Lung (tissue), 12 donors: ENCODE results near the gene KLK10. TPM values are rescaled to one million over a fixed set of nuclear protein-coding genes. Genes with fewer than 3 reads are reported as not detected.

Source experiments
- ATAC-seq: fragments of 200-7000 bp; cut with Tn5 transposase; one replicate; pipeline ENCODE4 v1.9.1; 2020; ENCODE audit warnings: moderate number of reproducible peaks; ENCODE audit not compliant: insufficient read depth, low FRiP score
- DNase-seq, 3 donors: peaks; one replicate each; pipeline ENCODE4 v3.0.0-alpha.2; 2013 to 2017
- H3K27ac ChIP-seq, 2 donors: one replicate each; pipeline ENCODE4 v1.5.1; 2013; ENCODE audit warnings: mild to moderate bottlenecking in 2 of 2, moderate library complexity in 2 of 2, control low read depth in 1 of 2, inconsistent platforms in 1 of 2, low read depth in 1 of 2, low read length in 1 of 2
- H3K27me3 ChIP-seq, 3 donors: one replicate each; pipeline ENCODE4 v1.5.1; 2013; ENCODE audit warnings: low read length in 2 of 3; ENCODE audit not compliant: control insufficient read depth in 3 of 3, insufficient read depth in 3 of 3
- H3K36me3 ChIP-seq, 4 donors: one replicate each; pipeline ENCODE4 v1.5.1; 2013; ENCODE audit warnings: low read length in 4 of 4, mild to moderate bottlenecking in 1 of 4, moderate library complexity in 1 of 4; ENCODE audit not compliant: control insufficient read depth in 4 of 4, insufficient read depth in 4 of 4
- H3K4me1 ChIP-seq, 5 donors: one replicate each; pipeline ENCODE4 v1.5.1; 2013; ENCODE audit warnings: low read length in 5 of 5, mild to moderate bottlenecking in 2 of 5, moderate library complexity in 1 of 5; ENCODE audit not compliant: control insufficient read depth in 5 of 5, insufficient read depth in 5 of 5
- H3K4me3 ChIP-seq: one replicate; pipeline ENCODE4 v1.5.1; 2013; ENCODE audit warnings: mild to moderate bottlenecking, control low read depth, moderate library complexity
- H3K9ac ChIP-seq, 2 donors: one replicate each; pipeline ENCODE4 v1.5.1; 2013; ENCODE audit warnings: low read length in 2 of 2, control low read depth in 1 of 2; ENCODE audit not compliant: insufficient read depth in 1 of 2
- H3K9me3 ChIP-seq, 4 donors: one replicate each; pipeline ENCODE4 v1.5.1; 2013; ENCODE audit warnings: low read length in 3 of 4, mild to moderate bottlenecking in 1 of 4, moderate library complexity in 1 of 4; ENCODE audit not compliant: control insufficient read depth in 4 of 4, insufficient read depth in 3 of 4
- WGBS, 2 donors: extraction: QIAGEN DNeasy Blood & Tissue Kit; methylation state at CpG; one replicate each; pipeline ENCODE4 v1.1.7; 2013; 5-methylcytosine and 5-hydroxymethylcytosine counted together
- polyA plus RNA-seq, 2 donors: library from polyadenylated mRNA; stranded (reverse); fragments of 200-250 nt; gene quantifications; one replicate each; pipeline ENCODE4 v1.2.1, GENCODE V29; 2013
- total RNA-seq, 2 donors: library from RNA; depleted of rRNA in 1 of 2; stranded (reverse); fragments of >200 nt in 1 of 2; gene quantifications; one replicate each; pipeline ENCODE4 v1.2.1, GENCODE V29; 2014 to 2021
- TF ChIP-seq, protein P1 (sequence below): IDR thresholded peaks from 2 replicates; pipeline ENCODE4 v1.5.1; 2012; ENCODE audit warnings: mild to moderate bottlenecking; ENCODE audit errors: control extremely low read depth, extremely low read depth
- donor health status: control.
- donor health status: control.
- donor health status: Bipolar disorder and iron deficiency.
- donor health status: healthy.
- donor health status: DM: yes; HTN: yes; CAD: no.

The KLK10 gene
- total and polyA plus RNA-seq, 4 donors = 9.8 to 34.2 (median 19.9) TPM

DNA sequence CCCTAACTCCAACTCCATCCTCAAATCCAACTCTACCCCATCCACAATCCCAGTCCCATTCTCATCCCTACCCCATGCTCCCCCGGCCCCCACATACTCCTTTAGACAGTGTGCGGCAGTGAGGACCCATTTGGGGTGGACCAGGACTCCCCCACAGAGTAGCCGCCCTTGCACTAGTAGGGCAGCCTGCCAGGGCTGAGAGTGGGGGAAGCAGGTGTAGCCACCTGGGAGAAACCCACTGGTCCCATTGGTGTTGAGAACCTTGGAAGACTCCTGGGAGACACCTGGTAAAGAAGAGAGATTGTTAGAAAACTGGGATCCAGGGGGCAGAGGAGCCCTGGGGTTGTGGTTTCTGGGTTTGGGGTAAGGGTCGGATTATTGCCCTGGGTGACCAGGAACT lies 40.8 kb upstream of the KLK10 start:
- no peak for ATAC-seq

DNA sequence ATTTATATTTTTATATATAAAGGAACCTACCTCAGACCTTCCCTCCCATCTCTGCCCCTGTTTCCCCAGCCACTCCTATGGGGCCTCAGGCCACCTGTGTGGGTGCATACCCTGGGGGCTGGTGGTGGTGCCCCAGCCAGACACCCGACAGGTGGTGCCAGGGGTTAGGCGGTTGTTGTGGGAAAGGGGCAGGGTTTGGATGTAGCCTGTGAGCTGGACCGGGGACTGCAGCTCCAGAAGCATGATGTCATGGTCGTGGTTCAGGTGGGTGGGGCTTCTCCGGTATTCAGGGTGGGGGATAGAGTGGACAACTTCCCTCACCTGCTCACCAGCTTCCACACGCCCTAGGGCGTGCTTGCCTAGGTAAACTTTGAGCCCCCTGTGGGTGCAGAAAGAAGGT lies 40.2 kb upstream of the KLK10 start:
- 80 to 81% methylated on average over 7 of the region's 7 CpGs for WGBS, 2 donors
- Histone ChIP-seq H3K27me3 (no peaks in the 10 kb centered on the region), H3K9me3 (peaks cover 0 to 6% (median 0%) of the 10 kb centered on the region in 4 donors), H3K9ac (no peak overlapping the region), H3K27ac (no peak overlapping the region), H3K36me3 (no peaks in the 10 kb centered on the region), H3K4me1 (no peaks in the 10 kb centered on the region), H3K4me3 (no peak overlapping the region)
- DNase-seq (no peak), ATAC-seq (no peak)
- TF ChIP-seq, protein P1, sequence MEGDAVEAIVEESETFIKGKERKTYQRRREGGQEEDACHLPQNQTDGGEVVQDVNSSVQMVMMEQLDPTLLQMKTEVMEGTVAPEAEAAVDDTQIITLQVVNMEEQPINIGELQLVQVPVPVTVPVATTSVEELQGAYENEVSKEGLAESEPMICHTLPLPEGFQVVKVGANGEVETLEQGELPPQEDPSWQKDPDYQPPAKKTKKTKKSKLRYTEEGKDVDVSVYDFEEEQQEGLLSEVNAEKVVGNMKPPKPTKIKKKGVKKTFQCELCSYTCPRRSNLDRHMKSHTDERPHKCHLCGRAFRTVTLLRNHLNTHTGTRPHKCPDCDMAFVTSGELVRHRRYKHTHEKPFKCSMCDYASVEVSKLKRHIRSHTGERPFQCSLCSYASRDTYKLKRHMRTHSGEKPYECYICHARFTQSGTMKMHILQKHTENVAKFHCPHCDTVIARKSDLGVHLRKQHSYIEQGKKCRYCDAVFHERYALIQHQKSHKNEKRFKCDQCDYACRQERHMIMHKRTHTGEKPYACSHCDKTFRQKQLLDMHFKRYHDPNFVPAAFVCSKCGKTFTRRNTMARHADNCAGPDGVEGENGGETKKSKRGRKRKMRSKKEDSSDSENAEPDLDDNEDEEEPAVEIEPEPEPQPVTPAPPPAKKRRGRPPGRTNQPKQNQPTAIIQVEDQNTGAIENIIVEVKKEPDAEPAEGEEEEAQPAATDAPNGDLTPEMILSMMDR = no peak

More for the DNA sequence above, 40.8 kb upstream of the KLK10 start:
- Histone ChIP-seq H3K4me1 (peaks cover 0 to 1% (median 0%) of the 10 kb centered on the region in 5 donors), H3K36me3 (no peaks in the 10 kb centered on the region), H3K9me3 (peaks cover 0 to 7% (median 0%) of the 10 kb centered on the region in 4 donors), H3K4me3 (no peak overlapping the region), H3K9ac (no peak overlapping the region), H3K27me3 (peaks cover 0 to 4% (median 0%) of the 10 kb centered on the region in 3 donors), H3K27ac (no peak overlapping the region)
- TF ChIP-seq, protein P1 = no peak
- 65 to 80% methylated on average over 4 of the region's 4 CpGs for WGBS, 2 donors
- no peak for DNase-seq

DNA sequence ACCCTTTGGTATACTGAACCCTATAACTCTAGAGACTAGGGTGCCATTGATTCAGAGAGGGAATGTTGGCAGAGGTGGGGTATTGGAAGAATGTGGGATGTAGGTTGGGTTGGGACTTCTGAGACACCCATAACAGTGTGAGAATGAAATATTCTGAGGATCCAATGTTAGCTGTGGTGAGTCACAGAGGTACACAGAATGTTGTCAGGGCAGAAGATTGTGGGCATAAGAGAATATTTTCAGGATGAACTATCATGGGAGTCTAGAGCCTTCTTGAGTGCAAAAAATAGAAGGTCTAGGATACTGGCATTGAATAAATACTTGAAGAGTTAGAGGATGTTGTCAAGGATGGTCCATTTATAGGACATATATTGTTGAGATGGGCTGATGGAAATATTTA lies 36.4 kb upstream of the KLK10 start:
- Histone ChIP-seq H3K36me3 (no peaks in the 10 kb centered on the region), H3K4me3 (no peak overlapping the region), H3K4me1 (no peaks in the 10 kb centered on the region), H3K27me3 (no peaks in the 10 kb centered on the region), H3K9me3 (peaks cover 0 to 2% (median 0%) of the 10 kb centered on the region in 4 donors), H3K27ac (no peak overlapping the region), H3K9ac (no peak overlapping the region)
- TF ChIP-seq, protein P1 = no peak
- DNase-seq (no peak), ATAC-seq (no peak)

DNA sequence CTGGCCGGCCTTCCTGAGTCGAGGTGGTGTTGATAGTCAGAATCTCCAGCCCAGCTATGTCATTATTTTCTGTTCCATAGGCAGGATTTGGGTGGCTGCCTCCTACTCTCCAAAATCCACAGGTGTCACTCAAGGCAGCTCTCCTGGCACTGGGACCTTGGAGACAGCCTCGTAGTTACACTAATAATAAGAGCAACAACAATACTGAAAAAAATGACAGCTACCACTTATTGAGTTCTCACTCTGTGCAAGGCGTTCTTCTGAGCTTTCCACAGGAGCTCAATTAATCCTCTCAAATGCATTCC lies 27.5 kb upstream of the KLK10 start:
- H3K9me3 ChIP-seq = peaks cover 0 to 2% (median 0%) of the 10 kb centered on the region in 4 donors
- ATAC-seq (no peak), DNase-seq (no peak)
- no peaks in the 10 kb centered on the region for H3K27me3 ChIP-seq
- no peaks in the 10 kb centered on the region for H3K36me3 ChIP-seq
- WGBS, 2 donors = 12 to 14% methylated on average over 4 of the region's 4 CpGs
- H3K4me3 ChIP-seq = no peak overlapping the region
- H3K9ac ChIP-seq = no peak overlapping the region
- H3K4me1 ChIP-seq = no peaks in the 10 kb centered on the region
- H3K27ac ChIP-seq = no peak overlapping the region
- TF ChIP-seq, protein P1 = no peak
